Inflammatory macrophage treated with lipopolysaccharide for 1 hour (primary cell): ENCODE measurements around the gene SMC1B.
A peak's percentile ranks its signal among the peaks of the same experiment; 100 is the strongest.
"Not testable (repeated sequence)": the region's sequence is repeated elsewhere in the genome, so short reads cannot be mapped to it uniquely, and the experiment has no call there.

Experiments used
- DNase-seq, 2 donors: peaks; one replicate each; pipeline ENCODE4 v3.0.0-alpha.2; 2020 to 2022

Gene SMC1B

DNA sequence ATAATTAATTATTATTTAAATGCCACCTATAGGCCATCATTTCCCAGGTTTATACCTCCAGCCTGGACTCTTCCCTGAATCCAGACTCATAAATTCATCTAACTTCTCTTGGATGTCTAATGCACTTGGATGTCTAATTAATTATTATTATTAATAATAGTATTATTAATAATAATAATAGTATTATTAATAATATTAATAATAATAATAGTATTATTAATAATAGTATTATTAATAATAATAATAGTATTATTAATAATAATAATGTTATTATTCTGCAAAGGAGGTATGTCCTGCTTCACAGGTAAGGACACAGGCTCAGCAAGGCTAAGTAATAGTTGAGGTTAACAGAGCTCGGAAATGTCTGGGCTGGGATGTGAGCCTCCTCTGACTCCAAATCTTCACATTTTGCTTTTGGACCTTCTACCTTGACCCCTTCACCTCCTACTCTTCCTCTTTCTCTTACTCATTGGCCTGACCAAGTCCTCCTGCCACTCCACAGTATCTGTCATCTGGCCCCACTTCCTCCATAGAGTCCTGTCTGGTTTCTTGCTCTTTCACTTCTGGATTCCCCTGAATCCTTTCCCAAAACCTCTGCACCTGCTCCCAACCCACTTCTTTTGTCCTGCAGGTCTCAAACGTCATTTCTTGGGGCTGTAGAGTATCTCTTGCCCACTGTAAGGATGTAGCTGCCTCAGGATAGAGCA, 8.1 kb upstream of the SMC1B start:
- DNase-seq = peak; percentile 57 to 61

DNA sequence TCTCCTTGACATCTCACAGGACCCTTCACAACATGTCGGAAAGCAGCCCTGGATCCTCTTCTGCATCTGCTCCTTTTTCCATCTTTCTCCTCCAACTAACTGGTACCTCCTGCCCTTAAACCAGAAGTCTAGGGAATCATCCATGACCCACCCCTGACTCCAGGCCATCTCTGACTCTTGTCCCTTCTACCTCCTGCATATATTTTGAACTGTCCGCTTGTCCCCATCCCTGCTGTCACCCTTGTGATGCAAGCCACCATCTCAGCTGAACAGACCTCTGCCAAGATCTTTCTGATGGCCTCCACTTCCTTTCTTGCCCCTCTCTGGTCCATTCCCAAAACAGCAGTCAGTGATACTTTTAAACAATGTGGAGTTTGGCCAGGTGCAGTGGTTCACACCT, 7.1 kb upstream of the SMC1B start:
- DNase-seq = no peak

DNA sequence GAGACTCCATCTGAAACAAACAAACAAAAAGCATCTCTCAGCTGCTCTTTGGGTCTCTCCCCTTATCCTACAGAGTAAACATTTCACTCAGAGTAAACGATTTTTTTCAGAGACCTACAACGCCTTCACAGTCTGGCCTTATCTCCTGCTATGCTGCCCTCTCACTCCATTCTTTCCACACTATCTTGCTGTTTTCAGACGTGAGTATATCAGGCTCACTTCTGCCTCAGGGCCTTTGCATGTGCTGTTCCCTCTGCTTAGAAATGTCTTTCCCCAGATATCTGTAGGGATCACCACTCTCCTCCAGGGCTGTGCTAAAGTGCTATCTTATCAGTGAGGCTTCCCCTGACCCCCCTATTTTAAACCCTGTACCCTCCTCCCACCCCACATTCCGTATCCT, 6.6 kb upstream of the SMC1B start:
- no peak for DNase-seq

DNA sequence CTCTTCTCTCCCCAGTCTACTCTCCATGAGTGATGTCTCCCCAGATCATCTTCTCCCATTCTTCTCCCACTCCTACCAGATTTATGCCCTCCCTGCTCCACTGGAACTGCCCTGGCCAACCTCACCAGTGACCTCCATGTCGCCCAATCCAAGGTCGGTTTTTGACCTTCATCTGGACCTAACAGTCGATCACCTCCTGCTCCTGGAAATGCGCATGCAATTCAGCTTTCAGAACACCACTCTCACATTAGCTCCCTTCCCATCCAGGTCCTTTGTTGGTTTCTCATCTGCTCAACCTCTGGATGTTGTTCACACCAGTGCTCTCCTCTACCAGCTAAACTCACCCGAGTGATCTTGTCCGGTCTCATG, 5.4 kb upstream of the SMC1B start:
- DNase-seq = no peak

DNA sequence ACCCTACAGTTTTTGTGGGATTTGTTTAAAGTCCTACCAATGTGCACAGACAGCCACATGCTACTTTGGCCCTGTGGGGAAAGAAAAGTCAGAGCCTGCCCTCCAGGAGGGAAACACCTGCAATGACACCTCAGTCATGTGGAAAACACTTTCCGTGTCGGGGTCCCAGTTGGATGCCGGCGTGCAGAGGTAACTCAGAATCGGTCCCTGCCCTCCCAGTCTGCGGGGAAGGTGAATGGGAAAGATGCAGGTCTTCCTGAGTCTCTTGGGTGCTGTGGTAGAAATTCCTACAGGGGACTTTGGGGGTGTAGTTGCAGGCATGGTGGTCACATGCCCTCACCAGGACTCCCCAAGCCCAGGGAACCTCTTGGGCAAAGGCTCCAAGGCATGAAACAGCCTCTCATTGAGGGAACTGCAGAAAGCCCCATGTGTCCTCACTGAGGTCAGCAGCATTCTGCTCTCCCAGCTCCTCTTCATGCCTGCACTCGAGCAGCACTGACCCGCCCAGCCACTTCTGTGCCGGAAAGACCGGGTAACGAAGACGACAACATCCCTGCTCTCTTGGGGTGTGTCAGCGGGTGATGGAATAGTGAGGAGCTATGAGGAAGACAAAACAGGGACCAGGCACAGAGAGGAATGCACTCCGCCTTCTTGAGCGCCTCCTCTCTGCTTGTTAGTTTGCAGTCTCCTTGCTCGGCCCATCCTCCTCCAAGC, 4.8 kb upstream of the SMC1B start:
- no peak for DNase-seq

DNA sequence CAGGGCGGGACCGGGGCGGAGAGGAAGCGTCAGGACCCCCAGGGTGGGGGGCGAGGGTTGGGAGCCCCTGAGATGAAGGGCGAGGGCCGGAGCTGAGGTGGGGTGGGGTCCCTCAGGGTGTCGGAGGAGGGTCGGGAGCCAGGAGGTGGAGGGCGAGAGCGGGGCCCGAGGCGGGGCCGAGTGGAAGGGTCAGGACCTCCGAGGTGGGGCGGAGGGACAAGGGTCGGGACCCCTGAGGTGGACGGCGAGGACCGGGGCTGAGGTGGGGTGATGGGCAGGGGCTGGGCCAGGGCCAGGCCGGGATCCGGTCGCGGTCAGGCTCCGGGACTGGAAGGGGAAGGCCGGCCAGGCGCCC, 409 bp downstream of the SMC1B start:
- no peak for DNase-seq

DNA sequence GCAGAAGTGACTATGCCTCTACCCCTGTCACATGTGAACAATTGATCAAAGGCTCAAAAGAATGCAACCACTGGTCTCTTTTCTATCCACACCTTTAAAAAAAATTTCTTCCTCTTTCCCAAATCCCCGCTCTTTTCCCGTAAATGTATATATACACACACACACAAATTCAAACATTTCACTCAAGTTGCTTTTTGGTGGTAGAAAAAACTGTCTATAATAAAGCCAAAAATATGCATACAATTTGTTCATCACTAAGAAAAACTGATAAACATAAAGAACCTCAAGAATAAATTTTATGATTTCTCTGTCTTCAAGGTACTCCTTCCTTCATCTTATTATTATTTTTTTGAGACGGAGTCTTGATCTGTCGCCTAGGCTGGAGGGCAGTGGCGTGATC, 5.6 kb downstream of the SMC1B start:
- DNase-seq = no peak

DNA sequence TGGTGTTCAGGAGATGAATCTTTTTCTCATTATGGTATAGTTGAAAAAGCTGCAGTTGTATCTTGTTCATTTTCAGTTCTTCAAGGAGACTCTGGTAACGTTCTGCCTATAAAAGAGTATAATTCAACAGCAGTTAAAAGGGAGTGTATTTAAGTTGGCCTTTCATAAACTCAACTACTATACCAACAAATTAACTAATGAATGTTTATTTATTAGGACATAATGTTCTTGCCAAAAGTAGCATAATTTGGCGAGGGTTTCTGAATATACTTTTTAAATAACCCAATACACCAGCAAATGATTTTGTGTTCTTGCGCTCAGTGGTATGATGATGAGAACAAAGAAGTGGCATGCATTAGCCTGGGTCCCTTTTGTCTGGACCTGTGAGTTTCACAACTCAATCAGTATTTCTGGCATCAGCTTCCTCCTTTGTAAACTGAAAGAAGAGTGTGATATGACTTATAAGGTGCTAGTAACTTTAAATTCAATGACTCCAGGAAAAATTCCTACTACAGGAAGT, 10.9 kb downstream of the SMC1B start:
- no peak for DNase-seq

DNA sequence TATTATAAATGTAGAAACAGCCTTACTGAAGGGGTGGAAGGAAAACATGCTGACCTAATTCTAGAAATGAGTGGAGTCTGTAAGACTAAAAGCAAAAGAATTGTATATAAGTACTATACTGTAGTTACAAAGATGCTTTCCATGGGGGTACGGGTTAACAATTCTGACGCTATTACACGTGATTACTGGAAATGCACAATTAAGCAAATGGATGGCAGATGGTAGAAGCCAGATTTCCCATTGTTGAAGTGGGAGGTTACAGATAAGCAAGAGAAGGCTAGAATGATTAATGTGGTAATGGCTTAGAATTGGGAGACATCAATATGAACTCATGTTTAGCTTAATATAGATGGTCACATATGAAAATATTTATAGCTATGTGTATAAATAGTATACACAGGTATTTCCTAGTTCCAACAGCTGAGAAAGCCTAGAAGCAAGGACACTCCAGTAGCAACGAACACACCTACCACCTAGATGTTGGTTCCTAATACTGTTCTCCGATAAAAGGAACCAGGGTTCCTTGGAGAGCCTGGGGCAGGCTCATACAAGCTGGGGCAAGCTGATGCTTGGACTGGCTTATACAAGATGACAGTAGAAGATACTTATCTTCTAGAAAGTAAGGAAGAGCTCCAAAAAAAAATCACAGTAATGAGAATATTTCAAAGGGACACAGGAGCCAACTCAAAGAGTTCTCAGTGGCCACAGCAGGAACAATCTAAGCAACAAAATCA, 13.5 kb downstream of the SMC1B start:
- DNase-seq = no peak

DNA sequence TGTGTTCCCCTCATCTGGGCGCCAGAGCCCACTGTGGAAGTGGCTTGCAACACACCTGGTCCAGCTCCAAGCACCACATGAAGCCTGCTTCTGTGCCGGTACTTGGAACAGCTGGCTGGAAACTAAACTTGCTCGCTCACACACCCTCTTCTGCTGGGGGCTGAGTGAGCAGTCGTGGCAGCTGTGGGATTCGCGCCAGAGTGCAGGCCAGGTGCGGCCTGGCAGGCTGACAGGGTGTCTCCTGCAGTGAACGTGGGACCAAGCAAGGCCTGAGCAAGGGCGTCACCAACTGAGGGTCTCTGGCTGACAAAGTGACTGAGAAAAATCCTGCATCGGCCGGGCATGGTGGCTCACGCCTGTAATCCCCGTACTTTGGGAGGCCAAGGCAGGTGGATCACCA, 15.2 kb downstream of the SMC1B start:
- no peak for DNase-seq

DNA sequence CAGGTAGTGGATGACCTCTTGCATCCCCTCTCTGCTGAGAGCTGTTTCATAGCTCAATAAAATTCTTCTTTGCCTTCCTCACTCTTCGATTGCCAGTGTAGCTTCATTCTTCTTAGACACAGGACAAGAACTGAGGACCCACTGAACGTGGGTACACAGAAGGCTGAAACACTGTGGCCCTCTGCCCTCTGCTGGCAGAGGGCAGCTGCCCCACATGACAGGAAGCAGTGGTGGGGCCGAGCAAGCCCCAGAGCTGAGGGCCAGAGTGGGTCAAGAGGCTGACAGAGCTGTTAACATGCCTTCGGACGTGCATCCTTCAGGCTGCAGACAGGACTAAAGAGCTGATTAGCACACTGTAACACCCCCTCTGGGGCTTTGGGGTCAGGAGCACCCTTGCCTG, 15.6 kb downstream of the SMC1B start:
- no peak for DNase-seq

DNA sequence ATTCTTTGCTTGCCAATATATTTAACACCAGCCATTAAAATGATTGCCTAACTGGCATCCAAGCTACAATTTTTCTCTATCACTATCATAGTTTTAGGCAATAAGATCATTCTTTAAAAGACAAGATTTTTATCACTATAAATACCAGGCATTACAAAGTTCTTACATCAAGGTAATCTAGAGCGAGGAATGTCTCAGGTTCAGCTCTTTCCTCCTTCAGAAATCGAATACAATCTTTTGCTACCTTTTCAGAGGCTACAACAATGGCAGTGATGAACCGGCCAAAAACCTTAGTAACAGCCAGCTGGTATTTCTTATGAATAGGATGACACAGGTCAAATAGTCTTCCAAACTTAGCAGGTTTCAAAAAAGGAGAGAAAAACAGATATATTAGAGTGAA, 23.9 kb downstream of the SMC1B start:
- no peak for DNase-seq

DNA sequence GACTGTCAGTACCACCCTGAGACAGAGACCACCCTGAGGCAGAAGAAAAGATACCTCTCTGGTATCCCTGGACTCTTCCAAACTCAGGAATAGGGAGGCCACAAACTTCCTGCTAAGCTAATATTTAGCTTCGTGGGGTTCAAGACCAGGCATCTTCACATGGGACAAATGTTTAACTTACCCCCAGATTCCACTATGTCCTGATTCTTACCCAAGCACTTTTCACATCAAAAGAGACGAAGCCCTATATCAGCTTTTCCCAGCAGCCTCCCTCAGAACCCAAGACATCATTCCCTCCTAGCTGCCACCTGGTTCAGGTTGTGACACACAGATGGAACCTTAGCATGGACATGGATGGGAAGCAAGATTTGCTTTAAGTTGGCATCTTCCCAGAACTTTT, 32.1 kb downstream of the SMC1B start:
- no peak for DNase-seq

DNA sequence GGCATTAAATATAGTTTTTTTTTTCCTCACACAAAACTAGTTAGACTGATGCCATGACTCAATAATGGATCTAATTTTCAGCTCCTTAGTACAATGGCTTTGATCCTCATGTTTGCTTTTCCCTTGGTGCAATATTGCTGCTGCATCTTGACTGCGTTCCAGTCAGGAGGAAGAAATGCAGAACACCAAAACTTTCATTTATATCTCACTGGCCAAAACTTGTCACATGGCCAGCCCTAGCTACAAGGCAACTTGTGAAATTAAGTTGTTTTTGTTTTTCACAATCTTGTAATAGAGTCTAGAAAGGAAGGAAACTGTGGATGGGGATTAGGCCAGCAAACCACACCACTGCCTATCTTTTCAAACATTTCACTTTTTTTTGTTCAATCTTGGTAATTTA, 36.7 kb downstream of the SMC1B start:
- peak; percentile 82 to 83 for DNase-seq

DNA sequence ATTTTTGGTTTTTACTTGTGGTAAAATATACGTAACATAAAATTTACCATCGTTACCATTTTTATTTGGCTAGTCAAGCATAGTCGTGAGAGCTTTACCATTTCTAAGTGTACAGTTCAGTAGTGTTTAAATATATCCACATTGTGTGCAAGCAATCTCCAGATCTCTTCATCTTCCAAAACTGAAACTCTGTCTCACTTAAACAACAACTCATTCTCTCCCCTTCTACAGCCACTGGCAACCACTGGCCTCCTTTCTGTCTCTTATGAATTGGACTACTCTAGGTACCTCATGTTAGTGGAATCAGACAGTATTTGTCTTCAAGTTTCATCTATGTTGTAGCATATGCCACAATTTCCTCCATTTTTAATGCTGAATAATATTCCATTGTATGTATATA, 37.4 kb downstream of the SMC1B start:
- DNase-seq = no peak

DNA sequence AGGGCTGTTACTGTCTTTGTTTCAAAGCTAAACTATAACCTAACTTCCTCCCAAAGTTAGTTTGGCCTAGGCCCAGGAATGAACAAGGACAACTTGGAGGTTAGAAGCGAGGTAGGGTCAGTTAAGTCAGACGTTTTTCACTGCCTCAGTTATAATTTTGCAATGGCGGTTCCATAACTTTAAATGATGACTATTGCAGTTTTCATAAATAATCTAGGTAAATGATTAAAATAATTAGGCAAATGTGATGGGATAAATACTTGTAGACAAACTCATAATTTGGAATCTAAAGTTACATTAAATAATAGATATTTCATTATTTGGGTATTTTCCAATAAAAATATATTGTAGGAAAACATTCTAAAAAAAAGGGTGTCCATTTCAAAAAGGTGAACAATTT, 39.8 kb downstream of the SMC1B start:
- DNase-seq = not testable (repeated sequence)

DNA sequence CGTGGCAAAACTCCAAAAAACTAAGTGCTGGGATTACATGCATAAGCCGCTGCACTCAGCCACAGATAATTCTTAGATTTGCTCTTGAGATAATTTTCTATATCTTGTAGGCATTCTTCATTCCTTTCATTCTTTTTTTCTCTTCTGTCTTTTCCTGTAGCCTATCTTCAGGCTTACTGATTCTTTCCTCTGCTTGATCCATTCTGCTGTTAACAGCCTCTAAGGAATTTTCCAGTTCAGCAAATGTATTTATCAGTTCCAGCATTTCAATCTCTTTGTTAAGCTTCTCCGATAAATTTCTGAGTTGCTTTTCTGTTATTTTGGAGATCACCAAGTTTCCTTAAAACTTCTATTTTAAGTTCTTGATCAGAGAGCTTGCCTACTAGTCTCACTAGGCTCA, 46.7 kb downstream of the SMC1B start:
- DNase-seq = no peak

DNA sequence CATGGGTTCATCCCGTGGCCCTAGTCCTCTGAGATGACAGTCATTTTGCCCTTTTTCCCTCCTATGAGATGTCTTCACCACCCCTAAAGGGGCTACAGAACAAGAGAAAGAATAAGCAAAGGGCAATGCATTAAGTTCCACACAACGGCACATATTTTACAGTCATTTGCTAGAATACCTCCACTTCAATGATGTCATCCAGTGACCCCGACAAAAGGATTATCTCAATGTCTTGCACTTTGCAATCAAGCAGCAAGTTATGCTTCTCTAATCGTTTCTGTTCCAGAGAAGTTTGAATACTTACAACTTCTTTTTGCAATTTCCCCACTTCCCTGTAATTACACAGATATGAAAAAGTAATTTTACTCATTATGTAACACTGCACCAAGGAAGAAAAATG, 53.8 kb downstream of the SMC1B start:
- DNase-seq = no peak

DNA sequence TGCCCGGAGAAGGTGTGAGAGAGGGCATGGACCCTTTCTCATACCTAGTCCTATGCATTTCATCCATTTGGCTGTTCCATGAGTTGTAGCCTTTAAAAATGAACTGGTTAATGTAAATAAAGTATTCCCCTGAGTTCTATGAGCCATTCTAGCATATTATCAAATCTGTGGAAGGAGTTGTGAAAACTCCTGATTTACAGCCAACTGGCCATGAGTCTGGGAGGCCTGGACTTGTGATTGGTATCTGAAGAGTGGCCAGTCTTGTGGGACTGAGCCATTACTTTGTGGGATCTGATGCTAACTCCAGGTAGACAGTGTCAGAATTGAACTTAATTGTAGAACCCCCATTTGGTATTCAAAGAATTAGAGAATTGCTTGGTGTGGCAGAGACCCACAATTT, 55.3 kb downstream of the SMC1B start:
- DNase-seq = no peak

DNA sequence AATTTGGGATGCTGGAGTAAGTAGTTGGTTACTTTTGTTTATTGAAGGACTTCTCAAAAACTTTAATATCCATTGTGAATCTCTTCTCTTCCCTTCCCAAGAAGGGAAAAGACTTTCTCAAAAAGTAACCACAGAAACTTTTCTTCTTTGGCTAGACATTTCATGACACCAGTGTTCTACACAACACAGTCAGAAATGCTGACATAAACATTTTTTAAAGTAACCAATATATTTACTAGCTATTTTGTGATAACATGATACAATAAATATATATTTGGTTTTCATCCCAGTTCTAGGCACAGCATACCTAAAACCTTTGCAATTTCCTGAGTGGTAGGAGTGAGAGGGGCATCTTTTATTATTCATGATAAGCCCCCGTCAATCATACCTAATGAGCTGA, 55.9 kb downstream of the SMC1B start:
- no peak for DNase-seq

DNA sequence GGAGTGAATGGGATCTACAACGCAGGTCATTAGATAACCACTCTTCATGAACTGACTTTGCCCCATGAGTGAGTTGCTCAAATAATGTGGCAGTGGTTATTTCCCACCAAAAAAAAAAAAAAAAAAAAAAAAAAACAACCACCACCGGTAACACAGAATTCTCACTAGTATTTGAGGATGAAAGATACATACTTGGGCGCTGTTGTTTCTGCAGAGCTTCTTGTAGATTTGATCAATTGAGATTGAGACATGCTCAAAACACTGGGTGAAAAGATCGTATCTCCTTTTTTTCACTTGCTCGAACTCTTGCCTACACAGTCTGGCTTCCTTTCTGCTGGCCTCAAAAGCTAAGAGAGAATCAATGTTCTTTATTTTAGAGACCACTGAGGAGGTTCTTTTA, 59.6 kb downstream of the SMC1B start:
- DNase-seq = no peak

DNA sequence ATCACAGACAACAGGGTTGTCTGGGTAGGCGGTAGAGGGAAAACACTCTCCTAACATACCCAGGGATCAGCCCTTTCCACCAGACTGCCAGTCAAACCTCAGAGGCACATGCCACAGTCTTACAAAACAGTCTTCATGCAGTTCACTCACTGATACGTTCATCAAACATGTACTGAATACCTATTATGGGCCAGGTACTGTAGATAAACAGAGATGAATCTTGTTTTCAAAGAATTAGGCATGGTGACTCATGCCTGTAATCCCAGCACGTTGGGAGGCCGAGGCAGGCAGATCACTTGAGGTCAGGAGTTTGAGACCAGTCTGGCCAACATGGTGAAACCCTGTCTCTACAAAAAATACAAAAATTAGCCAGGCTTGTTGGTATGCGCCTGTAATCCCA, 60.6 kb downstream of the SMC1B start:
- DNase-seq = not testable (repeated sequence)

DNA sequence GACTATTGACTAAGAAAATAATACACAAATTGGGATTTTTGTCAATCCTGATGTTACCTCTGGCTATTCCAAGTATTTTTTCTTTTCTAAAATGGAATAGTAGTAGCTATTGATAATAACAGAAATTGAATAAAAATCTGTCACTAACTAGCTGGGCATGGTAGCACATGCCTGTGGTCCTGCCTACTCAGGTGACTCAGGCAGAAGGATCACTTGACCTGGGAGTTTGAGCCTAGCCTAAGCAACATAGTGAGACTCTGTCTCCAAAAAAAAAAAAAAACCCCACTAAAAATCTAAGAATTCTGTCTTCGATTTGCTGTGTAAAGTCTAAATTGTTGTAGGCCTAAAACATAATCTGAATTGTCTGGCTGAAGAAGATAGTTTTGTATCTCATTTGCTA, 61.4 kb downstream of the SMC1B start:
- DNase-seq = no peak

DNA sequence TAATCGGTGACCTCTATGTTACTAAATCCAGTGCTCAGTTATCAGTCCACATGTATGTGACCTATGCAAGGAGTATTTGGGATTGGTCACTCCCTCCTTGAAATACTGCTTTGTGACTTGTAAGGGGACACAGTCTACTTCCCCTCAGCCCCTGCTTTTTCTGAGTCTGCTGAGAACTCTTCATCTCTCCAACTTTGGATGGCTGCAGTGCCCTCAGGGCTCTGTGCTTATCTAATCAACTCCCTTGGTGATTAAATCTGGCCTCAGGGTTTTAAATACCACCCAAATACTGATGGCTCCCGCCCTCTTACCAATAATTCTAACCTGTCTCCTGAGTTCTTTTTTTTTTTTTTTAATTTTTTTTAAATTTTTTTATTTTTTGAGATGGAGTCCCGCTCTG, 63.5 kb downstream of the SMC1B start:
- DNase-seq = no peak
